Measurements from ENCODE around the gene HBZ. TPM values are rescaled to one million over a fixed set of nuclear protein-coding genes. Genes with fewer than 3 reads are reported as not detected.

The HBZ gene
- total and polyA plus RNA-seq, 9 of the 15 experiments (the other 6 are each of a cell fraction or from before 2014, with no cell fraction given) = 58.0 to 610 (median 113) TPM

- TF ChIP-seq, protein P1, sequence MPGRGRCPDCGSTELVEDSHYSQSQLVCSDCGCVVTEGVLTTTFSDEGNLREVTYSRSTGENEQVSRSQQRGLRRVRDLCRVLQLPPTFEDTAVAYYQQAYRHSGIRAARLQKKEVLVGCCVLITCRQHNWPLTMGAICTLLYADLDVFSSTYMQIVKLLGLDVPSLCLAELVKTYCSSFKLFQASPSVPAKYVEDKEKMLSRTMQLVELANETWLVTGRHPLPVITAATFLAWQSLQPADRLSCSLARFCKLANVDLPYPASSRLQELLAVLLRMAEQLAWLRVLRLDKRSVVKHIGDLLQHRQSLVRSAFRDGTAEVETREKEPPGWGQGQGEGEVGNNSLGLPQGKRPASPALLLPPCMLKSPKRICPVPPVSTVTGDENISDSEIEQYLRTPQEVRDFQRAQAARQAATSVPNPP (IDR thresholded peaks at IDR 0.05; ENCODE audit: borderline replicate concordance, insufficient read depth, insufficient read length) = no peak
- no peak for TF ChIP-seq POLR2AphosphoS5 (IDR thresholded peaks at IDR 0.05; ENCODE audit: control insufficient read depth, insufficient read depth, low read depth, low read length)
- no peak; the same call in 1 of the 2 replicates for TF ChIP-seq MAFF (IDR thresholded peaks at IDR 0.05; ENCODE audit: low read length)
- TF ChIP-seq CHD4 (IDR thresholded peaks at IDR 0.05; ENCODE audit: insufficient read depth, insufficient replicate concordance, low read depth, low read length, poor library complexity, severe bottlenecking) = no peak
- no peak for TF ChIP-seq HOMEZ (CRISPR knock-in tag; IDR thresholded peaks at IDR 0.05)
- TF ChIP-seq PRPF4 (IDR thresholded peaks at IDR 0.05; ENCODE audit: insufficient read depth, low read depth, low read length, poor library complexity, severe bottlenecking) = no peak
- no peak; the same call in 1 of the 2 replicates for TF ChIP-seq ETV5 (CRISPR knock-in tag; IDR thresholded peaks at IDR 0.05; ENCODE audit: low read depth)
- no peak for TF ChIP-seq KHSRP (IDR thresholded peaks at IDR 0.05)
- TF ChIP-seq BRD9 (IDR thresholded peaks at IDR 0.05; ENCODE audit: low read depth, partially characterized antibody) = no peak
- TF ChIP-seq FOXM1 (IDR thresholded peaks at IDR 0.05; ENCODE audit: low read depth) = no peak
- no peak for TF ChIP-seq FOXM1 (CRISPR knock-in tag; IDR thresholded peaks at IDR 0.05; ENCODE audit: low read depth)
- no peak for TF ChIP-seq ZNF324 (CRISPR knock-in tag; IDR thresholded peaks at IDR 0.05)
These were observed 45.7 kb upstream of the HBZ start (continued) for GRCh38 chr16:106623-107324.
